ENCODE data around the gene DLGAP3.
"Not testable (repeated sequence)": the region's sequence is repeated elsewhere in the genome, so short reads cannot be mapped to it uniquely, and the experiment has no call there.

Gene DLGAP3

GRCh38 chr1:34929497-34929852 lies at the start of gene DLGAP3:
TSS of gene DLGAP3 (minus strand) at chr1:34929650. CDS start at chr1:34905383, 24,267 bp downstream.
- no peak for DNase-seq

GRCh38 chr1:34978921-34979320 lies 49.5 kb upstream of the DLGAP3 start:
- no peak for DNase-seq

DNA sequence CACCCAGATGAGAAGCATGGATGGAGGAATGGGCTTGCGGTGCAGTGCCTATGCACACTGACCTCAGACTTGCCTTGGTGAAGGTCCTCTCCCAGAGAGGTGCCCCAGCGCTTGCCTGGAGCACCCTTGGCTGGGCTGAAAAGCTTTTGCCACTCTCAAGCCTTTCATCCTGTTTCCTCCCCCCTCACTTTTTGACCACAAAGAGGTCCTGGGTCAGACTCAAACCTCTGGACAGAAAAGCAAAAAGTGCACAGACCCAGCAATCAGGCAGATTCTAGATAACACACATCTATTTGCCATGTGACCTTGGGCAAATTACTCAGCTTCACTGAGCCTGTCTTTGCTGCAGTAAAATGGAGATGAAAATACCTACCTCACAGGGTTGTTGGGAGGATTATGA lies 48.4 kb upstream of the DLGAP3 start:
- no peak for DNase-seq

DNA sequence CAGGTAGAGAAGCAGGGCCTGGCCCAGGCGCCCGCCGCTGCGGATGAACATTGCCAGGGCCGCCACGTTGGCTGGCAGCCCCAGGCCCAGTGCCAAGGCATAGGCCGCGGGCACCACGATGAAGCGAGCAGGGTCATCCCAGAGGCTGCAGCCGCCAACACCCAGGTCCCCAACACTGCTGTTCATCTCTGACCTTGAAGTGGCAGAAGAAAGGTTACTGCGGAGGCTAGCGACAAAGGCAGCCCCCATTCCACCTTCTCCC lies 47.7 kb upstream of the DLGAP3 start:
- DNase-seq, result no peak

DNA sequence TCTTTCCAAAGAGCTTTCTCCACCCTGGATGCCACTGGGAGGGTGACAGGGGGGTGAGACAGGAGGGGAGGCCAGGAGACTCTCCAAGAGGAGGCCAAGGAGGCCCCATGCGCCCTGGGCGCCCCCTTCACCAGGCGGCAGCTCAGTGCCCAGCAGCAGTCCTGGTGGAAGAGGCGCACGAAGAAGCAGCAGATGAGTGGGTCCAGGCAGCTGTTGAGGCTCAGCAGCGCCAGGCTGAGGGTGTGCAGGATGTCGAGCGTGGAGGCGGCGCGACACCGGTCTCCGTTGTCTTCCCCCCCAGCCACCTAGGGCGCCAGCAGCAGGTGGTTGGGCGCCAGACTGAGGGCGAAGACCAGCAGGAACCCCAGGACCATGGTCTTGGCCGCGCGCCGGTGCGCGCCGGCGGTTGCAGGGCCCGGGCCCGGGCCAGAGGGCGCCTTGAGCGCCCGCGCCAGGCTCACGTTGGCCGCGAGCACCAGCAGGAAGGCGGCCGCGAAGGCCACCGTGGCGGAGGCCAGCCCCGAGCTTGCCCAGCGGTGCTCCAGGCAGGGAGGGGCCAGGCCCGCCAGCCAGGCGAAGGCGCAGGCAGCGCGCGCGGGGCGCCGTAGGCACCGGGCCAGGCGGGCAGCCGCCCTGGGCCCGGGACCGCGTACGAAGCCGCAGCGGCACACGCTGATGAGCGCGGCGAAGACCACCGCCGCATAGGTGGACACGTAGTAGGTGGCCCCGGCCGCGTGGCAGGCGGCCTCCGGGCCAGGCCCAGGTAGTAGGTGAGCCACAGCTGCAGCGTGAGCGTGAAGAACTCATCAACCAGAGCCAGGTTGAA lies 47.1 kb upstream of the DLGAP3 start:
- DNase-seq, result no peak

GRCh38 chr1:34975771-34976170 lies 46.3 kb upstream of the DLGAP3 start:
- DNase-seq, result peak in 1 of 2 experiments; percentile 26

GRCh38 chr1:34975338-34975737 lies 45.9 kb upstream of the DLGAP3 start:
- DNase-seq, result no peak

GRCh38 chr1:34974626-34975025 lies 45.2 kb upstream of the DLGAP3 start:
- no peak for DNase-seq

DNA sequence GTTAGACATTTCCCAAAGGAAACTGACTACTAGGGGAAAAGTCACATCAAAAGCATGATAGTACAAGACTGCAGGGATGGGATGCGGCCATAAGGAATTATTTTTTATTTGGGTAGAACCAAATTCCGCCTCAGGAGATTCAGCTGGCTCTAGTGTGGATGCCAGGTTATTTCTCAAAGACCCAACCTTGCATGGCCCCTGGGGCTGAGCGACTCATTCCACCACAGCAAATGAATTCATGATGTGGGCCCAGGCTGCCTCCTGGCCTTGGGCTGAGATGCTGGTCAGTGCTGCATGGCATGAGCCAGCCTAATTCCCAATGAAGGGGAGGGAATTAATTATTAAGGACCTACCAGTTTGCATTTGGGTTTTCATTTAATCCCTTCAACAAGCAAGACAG lies 43.9 kb upstream of the DLGAP3 start:
- no peak for DNase-seq

DNA sequence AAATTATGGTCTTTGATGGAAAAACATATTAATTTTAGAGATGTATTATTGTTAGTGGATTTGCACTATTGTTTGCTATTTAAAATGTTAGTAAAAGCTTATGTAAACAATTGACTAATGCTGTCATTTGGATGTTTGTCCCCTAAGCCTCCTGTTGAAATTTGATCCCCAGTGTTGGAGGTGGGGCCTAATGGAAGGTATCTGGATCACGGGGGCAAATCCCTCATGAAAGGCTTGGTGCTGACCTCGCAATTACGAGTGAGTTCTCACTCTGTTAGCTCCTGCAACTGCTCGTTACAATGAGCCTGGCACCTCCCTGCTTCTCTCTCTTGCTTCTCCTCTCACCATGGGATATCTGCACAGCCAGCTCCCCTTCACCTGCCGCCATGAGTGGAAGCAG lies 41.4 kb upstream of the DLGAP3 start:
- DNase-seq, result no peak

DNA sequence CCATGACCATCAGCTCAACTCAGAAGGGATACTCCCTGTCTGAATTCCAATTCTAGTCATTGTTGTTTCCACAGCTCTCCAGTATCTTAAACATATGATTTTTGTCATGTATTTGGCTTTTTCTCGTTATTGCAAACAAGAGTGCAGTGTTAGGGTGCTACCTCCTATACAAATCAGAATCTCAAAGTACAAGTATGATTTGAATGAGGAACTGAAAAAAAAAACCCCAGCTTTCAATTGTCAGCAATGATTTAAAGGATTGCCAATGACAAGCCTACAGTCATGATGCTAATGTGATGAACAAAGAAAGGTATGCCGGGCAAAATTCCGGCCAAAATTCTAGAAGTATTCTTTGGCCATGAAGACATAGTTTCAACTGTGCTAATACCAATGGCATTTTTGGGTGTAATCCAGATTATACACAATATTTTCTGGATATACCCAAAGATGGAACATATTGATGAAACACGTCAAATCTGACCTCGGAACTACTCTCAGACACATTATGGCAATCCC lies 40.8 kb upstream of the DLGAP3 start:
- no peak for DNase-seq

DNA sequence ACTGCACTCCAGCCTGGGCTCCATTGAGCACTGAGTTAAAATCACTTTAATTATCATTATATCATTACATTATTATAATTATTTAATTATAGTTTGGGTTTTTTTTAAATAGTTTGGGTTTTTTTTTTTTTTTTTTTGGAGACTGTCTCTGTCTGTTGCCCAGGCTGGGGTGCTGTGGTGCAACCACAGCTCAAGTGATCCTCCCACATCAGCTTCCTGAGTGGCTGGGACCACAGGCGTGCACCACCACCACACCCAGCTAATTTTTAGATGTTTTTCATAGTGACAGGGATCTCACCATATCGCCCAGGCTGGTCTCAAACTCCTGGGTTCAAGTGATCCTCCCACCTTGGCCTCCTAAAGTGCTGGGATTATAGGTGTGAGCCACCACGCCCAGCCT lies 38.8 kb upstream of the DLGAP3 start:
- DNase-seq, result not testable (repeated sequence)

- DNase-seq, result not testable (repeated sequence)
These were observed 38.2 kb upstream of the DLGAP3 start for GRCh38 chr1:34967672-34968071.

DNA sequence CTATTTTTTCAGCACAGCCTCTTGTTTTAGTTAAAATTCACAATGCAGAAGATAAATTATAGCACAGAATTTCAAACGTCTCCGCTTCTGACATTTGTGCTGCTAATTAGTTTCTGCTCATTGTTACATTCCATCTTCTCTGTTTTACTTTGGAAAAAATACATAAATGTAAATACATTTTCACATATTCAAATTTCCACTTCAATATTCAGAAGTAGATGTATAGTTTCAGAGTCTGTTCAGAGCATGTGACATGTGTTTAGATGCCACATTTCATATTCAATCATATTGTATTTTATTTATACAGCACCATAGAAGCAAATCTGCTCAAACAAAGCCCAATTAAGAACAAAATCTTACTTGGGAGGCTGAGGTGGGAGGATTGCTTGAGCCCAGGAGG lies 36.1 kb upstream of the DLGAP3 start:
- DNase-seq, result no peak

- DNase-seq, result no peak
These were observed 21.0 kb upstream of the DLGAP3 start for GRCh38 chr1:34950428-34950827.

DNA sequence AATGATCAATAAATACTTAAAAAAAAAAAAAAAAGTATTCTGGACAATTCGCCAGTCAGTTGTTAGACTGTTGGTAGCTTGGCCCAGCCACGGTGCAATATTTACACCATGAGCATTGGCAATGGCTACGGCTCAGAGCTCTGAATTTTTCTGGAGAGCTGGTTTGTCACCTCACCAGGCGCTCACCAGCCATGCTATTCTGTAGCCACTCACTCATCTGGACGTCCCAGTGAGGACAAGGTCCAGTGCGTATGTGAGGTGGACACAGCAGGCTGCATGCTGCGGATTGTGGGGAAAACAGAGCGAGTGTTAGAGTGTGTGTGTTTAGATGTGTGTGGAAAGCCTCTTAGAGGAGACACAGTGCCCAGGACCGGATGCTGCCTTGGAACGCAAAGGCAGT lies 19.3 kb upstream of the DLGAP3 start:
- DNase-seq, result not testable (repeated sequence)

GRCh38 chr1:34947641-34948314 lies 18.3 kb upstream of the DLGAP3 start:
- not testable (repeated sequence) for DNase-seq

DNA sequence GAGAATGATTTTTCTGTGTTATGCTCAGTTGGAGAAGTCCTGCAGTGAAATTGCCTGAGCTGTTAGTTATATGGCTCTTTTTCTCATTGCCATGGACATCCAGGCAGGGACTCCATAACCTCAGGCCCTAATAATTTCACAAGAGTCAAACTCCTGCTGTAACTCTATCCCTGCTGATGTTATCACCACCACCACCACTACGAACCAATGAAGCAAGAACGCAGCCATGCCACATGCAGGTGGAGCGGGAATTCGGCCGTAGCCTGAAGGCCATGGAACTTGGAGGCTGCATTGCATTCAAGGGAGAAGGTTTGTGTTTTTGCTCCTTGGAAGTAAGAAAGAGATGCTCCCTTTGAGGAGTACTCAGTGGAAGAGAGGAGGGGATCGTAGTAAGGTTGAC lies 16.8 kb upstream of the DLGAP3 start:
- no peak for DNase-seq

GRCh38 chr1:34941798-34942197 lies 12.3 kb upstream of the DLGAP3 start:
- not testable (repeated sequence) for DNase-seq

GRCh38 chr1:34930702-34931071 lies 1.2 kb upstream of the DLGAP3 start:
- DNase-seq, result no peak

- no peak for DNase-seq
These were observed 627 bp upstream of the DLGAP3 start for GRCh38 chr1:34929853-34930701.

GRCh38 chr1:34928699-34929496 lies 552 bp downstream of the DLGAP3 start:
- DNase-seq, result peak in 1 of 2 experiments; percentile 13

All from Kasumi-1 (cell line).